Left lung (tissue), 10 donors: ENCODE results near the gene SUDS3. TPM values are rescaled to one million over a fixed set of nuclear protein-coding genes. Genes with fewer than 3 reads are reported as not detected.
"Not testable (repeated sequence)": the region's sequence is repeated elsewhere in the genome, so short reads cannot be mapped to it uniquely, and the experiment has no call there.

Experiments used
- ATAC-seq: fragments of 200-7000 bp; cut with Tn5 transposase; one replicate; pipeline ENCODE4 v1.9.1; 2020; ENCODE audit warnings: moderate library complexity
- DNase-seq, 4 donors: peaks; one replicate each; pipeline ENCODE4 v3.0.0-alpha.2; 2013 to 2020
- H3K27ac ChIP-seq, 2 donors: fragments of 200-600 bp; sonication (generic) in 1 of 2; one replicate each; pipeline versions ENCODE4 v1.5.0 to v1.8.0; 2020 to 2021
- H3K27me3 ChIP-seq, 2 donors: fragments of 200-600 bp; sonication (generic) in 1 of 2; one replicate each; pipeline versions ENCODE4 v1.5.0 to v1.8.0; 2020 to 2021
- H3K36me3 ChIP-seq, 2 donors: fragments of 200-600 bp; sonication (generic) in 1 of 2; one replicate each; pipeline versions ENCODE4 v1.5.0 to v1.8.0; 2020 to 2021
- H3K4me1 ChIP-seq, 2 donors: fragments of 200-600 bp; one replicate each; pipeline ENCODE4 v1.8.0; 2021
- H3K4me3 ChIP-seq, 2 donors: fragments of 200-600 bp; sonication (generic) in 1 of 2; one replicate each; pipeline versions ENCODE4 v1.5.0 to v1.8.0; 2020 to 2021; ENCODE audit warnings: mild to moderate bottlenecking in 1 of 2
- H3K9me3 ChIP-seq, 2 donors: fragments of 200-600 bp; sonication (generic) in 1 of 2; one replicate each; pipeline versions ENCODE4 v1.5.0 to v1.8.0; 2020 to 2021
- intact Hi-C, 2 donors: fragments of 100-400 bp; cut with DNase I; formaldehyde crosslinking; loops; one replicate each; pipeline versions ENCODE4 v1.11.2 to v1.14.2; 2022
- polyA plus RNA-seq, 6 donors: library from polyadenylated mRNA; unstranded; fragments of 120-200 nt; gene quantifications; one replicate each; pipeline ENCODE4 v1.2.1, GENCODE V29; 2013; ENCODE audit not compliant: insufficient read length in 6 of 6
- total RNA-seq, 2 donors: library from RNA; stranded (reverse); fragmentation: NEBNext Ultra II Directional; extraction: Animal tissue kit (Norgen Biotek cat#: 25700); gene quantifications; one replicate each; pipeline ENCODE4 v1.2.1, GENCODE V29; 2021
- TF ChIP-seq, protein P1 (sequence below), 2 donors: fragments of 200-600 bp; sonication (generic) in 1 of 2; IDR thresholded peaks; one replicate each; pipeline versions ENCODE4 v1.5.0 to v1.8.0; 2021; ENCODE audit warnings: antibody characterized with exemption in 2 of 2
- donor health status: DM: no; HTN: yes; CAD: no.
- donor health status: DM: no; HTN: no; CAD: no.

Gene SUDS3
- total and polyA plus RNA-seq, 8 donors, result 23.6 to 60.8 (median 51.6) TPM

DNA sequence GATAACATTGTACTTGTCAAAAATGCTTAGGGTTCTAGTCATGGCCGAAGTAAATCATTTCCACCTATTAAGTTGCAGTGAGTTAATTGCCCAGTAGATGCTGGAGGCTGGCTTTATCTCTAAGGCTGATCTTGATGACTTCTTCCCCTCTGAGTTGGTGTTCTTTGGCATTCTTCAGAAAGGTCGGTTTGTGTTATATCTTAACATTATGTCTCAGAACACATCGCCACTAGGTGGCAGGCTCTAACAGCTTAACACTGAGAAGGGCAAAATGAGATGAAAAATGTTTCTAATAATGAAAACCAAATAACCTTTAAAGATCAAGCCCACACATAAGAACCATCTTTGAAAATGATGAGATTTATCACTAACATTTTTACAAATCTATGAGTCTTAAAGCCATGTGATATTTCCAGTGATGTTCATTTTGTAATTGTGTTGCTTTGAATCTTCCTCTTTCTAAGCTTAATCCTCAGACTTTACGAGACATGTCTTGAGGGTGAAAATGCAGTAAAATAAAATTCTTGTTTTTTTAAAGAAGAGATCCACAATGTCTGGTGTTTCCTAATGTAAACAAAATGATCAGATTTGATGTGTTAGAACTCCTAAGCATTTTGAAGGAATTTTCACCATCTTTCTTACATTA, 28.6 kb downstream of the SUDS3 start:
- no peaks in the 10 kb centered on the region for H3K9me3 ChIP-seq
- no peak overlapping the region for H3K27ac ChIP-seq
- peaks cover 0 to 93% of the 10 kb centered on the region in 2 donors for H3K36me3 ChIP-seq
- no peak overlapping the region for H3K4me3 ChIP-seq
- ATAC-seq, result peak; percentile 80
- no peaks in the 10 kb centered on the region for H3K27me3 ChIP-seq
- TF ChIP-seq, protein P1, sequence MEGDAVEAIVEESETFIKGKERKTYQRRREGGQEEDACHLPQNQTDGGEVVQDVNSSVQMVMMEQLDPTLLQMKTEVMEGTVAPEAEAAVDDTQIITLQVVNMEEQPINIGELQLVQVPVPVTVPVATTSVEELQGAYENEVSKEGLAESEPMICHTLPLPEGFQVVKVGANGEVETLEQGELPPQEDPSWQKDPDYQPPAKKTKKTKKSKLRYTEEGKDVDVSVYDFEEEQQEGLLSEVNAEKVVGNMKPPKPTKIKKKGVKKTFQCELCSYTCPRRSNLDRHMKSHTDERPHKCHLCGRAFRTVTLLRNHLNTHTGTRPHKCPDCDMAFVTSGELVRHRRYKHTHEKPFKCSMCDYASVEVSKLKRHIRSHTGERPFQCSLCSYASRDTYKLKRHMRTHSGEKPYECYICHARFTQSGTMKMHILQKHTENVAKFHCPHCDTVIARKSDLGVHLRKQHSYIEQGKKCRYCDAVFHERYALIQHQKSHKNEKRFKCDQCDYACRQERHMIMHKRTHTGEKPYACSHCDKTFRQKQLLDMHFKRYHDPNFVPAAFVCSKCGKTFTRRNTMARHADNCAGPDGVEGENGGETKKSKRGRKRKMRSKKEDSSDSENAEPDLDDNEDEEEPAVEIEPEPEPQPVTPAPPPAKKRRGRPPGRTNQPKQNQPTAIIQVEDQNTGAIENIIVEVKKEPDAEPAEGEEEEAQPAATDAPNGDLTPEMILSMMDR (IDR thresholded peaks at IDR 0.05), result peak; percentile 47 to 65
- intact Hi-C loops, result no loop called here
- H3K4me1 ChIP-seq, result no peaks in the 10 kb centered on the region
- DNase-seq, result peak in 2 of 4 donors; percentile 40 to 58

DNA sequence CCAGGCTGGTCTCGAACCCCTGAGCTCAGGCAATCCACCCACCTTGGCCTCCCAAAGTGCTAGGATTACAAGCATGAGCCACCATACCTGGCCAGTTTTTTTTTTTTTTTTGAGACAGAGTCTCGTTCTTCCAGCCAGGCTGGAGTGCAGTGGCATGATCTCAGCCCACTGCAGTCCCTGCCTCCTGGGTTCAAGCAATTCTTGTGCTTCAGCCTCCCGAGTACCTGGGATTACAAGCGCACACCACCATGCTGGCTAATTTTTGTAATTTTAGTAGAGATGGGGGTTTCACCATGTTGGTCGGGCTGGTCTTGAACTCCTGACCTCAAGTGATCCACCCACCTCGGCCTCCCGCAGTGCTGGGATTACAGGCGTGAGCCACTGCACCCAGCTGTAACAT, 31.9 kb downstream of the SUDS3 start:
- H3K4me1 ChIP-seq, H3K4me3 ChIP-seq, intact Hi-C loops, ATAC-seq, H3K27ac ChIP-seq, DNase-seq, H3K9me3 ChIP-seq, H3K27me3 ChIP-seq: not testable (repeated sequence)
- peaks cover 0 to 88% of the 10 kb centered on the region in 2 donors for H3K36me3 ChIP-seq

DNA sequence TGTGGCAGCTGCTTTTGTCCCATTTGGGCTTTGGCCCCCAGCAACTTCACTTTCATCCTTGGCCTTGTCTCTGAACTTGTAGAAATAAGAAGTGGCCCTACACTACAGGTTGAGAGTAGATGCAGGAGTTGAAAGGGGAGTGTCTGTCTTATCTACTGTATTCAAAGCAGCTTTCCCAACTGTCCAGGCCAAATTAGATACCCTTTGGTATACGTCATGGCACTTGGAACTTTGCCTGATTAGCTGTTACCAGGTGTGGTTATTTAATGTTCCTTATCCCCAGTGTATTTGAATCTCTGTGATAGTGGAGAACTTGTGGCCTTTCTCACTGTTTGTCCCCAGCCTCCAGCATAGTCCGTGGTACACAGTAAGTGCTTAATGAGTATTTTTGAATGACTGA, 33.5 kb downstream of the SUDS3 start:
- DNase-seq, result no peak
- no peak overlapping the region for H3K27ac ChIP-seq
- no peak overlapping the region for H3K4me3 ChIP-seq
- TF ChIP-seq, protein P1 (IDR thresholded peaks at IDR 0.05), result no peak
- no peaks in the 10 kb centered on the region for H3K4me1 ChIP-seq
- no peaks in the 10 kb centered on the region for H3K9me3 ChIP-seq
- H3K27me3 ChIP-seq, result no peaks in the 10 kb centered on the region
- H3K36me3 ChIP-seq, result peaks cover 0 to 88% of the 10 kb centered on the region in 2 donors
- intact Hi-C loops, result no loop called here
- ATAC-seq, result no peak

DNA sequence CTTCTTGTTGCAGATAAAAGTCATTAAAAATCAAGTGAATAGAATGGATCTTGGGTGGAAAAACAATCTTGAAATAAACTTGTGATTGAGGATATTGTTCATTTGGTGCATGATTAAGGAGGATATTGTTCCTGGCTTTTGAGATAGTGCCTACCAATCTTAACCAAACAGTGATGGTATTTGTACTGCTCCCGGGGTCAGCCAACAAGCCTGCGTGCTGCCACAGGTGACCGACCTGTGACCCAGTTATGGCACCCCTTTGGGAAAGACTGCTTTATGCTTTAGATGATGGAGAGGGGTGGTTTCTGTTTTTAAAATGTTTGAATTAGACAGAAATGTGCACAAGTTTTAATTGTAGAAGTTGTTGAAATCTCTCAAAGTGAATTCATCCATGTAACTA, 41.6 kb downstream of the SUDS3 start:
- H3K4me1 ChIP-seq, result no peaks in the 10 kb centered on the region
- no peak overlapping the region for H3K4me3 ChIP-seq
- TF ChIP-seq, protein P1 (IDR thresholded peaks at IDR 0.05), result no peak
- intact Hi-C loops, result no loop called here
- H3K27me3 ChIP-seq, result no peaks in the 10 kb centered on the region
- no peak for DNase-seq
- no peak overlapping the region for H3K27ac ChIP-seq
- peaks cover 0 to 44% of the 10 kb centered on the region in 2 donors for H3K36me3 ChIP-seq
- ATAC-seq, result no peak
- H3K9me3 ChIP-seq, result no peaks in the 10 kb centered on the region

DNA sequence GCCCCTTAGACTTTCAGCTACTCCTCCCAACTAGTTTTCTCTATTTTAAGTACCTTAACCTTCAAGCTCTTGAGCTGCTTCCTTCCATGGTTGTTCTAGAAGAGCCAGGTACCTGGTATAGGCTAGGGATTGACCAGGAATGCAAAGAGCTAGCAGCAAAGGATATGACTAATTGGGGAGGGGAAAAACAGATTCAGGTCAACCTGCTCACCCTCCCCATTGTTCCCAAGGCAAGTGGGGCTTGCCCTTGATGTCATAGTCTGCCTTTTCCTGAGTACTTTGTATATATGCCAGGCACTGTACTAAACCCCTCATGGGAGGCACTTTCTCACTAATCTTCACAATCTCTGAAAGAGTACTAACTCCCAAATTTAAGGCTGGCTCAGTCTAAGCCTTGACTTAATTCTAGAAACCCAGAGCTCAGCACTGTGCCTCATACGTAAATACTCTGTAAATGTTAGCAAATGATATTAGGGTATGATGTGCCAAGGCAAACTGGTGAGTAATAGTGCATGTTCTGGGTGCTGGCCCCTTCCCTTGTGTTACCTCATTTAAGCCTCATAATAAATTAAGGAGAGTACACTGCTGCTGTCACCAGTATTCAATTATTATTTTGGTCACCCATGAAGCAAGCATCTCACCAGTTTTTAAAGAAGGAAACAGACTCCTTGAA, 42.2 kb downstream of the SUDS3 start:
- H3K4me1 ChIP-seq, result no peaks in the 10 kb centered on the region
- ATAC-seq (peak; percentile 19), DNase-seq (no peak)
- H3K27ac ChIP-seq, result no peak overlapping the region
- H3K36me3 ChIP-seq, result peaks cover 0 to 39% of the 10 kb centered on the region in 2 donors
- H3K9me3 ChIP-seq, result no peaks in the 10 kb centered on the region
- intact Hi-C loops, result no loop called here
- TF ChIP-seq, protein P1 (IDR thresholded peaks at IDR 0.05), result no peak
- no peak overlapping the region for H3K4me3 ChIP-seq
- H3K27me3 ChIP-seq, result no peaks in the 10 kb centered on the region
